Measurements from ENCODE around the gene WDR27.

DNA sequence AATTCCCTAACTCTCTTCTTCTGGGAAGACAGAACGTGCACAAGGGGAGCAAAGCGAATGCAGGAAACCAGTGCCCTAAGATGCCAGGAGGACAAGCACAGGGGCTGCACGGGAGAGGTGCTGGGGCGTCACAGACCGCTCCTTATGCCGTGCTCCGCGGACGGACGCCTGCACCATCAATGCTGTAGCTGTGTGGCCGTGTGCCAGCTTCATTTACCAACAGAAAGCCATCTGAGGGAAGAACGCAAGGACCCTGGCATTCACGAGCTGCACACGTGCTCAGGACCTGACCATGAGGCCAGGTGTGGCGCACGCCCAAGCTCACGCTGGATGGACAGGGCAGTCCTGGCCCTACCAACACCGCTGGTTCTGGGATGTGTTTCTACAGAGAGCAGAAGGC lies 35.4 kb downstream of the WDR27 start:
- TF ChIP-seq EZH2phosphoT487 (IDR thresholded peaks at IDR 0.05; ENCODE audit: low read depth, severe bottlenecking, unreplicated experiment) (no peak), EZH2 (IDR thresholded peaks at IDR 0.05; ENCODE audit: borderline replicate concordance) (no peak)
